GM21447 (cell line): ENCODE data around the gene AGPS.
"Not testable (repeated sequence)": the region's sequence is repeated elsewhere in the genome, so short reads cannot be mapped to it uniquely, and the experiment has no call there.

Source experiments
- ATAC-seq: cut with Tn5 transposase; IDR thresholded peaks from one replicate; pipeline ENCODE4 v1.9.1; 2021; ENCODE audit not compliant: unreplicated experiment

AGPS gene

DNA sequence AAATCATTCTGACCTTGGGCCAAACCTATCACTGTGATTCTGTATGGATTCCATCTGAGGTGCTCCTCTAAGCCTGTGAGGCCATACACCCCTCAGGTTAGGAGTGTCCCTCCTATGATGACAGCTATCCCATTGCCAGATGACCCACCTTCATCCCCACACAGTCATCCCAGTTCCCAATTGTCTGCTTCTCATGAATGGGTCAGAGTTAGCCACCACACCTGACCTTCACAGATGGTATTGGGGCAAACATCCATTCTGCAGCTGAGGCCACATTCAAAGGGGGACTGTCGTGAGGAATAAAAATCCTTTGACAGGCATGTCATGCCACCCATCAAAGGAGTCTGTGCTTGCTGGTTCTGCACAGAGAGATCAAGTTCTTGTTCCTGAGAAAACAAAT is 155.2 kb downstream of the AGPS start:
- ATAC-seq = no peak

DNA sequence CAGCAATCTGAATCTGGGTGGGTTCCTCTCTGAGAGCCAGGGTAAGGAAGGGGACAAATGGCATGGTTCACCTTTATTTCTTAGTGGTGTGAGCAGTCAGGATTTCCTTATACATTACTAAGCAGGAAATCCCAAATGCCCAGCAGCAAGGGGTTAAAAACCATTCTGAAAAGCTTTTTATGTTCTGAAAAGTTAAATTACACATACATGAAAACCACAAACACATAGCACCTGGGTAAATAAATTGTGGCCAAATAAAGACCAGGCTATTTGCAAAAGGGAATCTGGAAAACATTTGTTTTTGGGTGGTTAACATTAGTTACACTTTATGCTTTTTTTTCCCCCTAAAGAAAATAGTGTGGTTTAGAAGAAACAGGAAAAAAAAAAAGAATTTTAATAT is 156.1 kb downstream of the AGPS start:
- no peak for ATAC-seq

DNA sequence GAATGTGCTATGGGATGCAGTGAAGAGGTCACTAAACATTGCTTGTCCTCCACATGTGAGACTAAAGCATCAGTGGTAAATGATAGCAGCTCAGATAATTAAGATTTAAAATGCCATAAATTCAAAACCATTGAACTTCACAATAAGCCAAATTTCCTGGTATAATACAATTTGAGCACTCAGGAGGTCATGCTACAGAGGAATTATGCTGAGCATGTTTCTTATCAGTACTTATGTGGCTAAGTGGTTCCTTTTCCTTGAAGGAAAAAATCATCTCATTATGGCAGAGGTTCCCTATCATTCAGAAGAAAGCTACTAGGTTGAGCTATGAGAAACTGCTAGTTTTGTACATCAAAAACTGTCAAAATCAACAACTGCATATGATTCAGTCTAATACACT is 156.6 kb downstream of the AGPS start:
- ATAC-seq = no peak

DNA sequence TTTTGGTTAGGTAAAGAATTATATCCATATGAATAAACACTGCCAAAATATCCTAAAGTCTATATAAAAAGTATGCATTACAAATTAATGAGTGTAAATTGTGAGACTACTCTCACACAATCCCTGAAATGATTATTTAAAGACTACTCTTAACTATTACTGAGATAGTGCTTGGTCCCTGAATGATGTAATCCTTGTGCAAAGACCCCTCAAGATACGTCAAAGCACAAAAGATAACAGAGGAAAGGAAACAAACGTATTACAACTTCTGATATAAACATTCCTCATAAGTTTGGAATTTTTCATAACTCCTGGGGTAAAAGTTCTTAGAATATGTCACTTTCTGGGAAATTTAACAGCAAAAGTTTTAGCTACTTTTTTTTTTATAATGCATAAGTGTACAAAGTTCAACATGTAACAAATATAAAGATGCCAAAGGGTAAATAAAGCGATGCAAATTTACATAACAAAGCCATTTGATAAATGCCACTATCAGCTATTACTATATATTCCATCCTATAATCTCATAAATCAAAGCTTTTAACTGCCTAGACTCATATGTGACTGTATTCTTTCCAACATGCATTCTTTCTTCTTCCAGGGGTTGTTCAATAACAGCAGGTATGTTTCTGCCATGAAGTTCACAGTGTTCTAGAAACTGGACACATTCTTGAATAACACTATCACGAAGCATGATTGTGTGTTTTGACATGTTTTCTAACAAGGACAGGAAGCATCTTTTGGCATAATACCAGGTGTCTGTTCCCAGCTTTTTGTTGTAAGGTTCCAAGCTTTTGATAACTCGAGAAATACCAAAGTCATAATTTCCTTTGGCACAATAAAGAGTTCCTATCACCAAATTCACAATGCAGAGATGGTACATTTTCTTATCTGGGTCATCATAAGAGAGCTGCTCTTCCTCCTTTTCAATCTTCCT is 158.0 kb downstream of the AGPS start:
- no peak for ATAC-seq

DNA sequence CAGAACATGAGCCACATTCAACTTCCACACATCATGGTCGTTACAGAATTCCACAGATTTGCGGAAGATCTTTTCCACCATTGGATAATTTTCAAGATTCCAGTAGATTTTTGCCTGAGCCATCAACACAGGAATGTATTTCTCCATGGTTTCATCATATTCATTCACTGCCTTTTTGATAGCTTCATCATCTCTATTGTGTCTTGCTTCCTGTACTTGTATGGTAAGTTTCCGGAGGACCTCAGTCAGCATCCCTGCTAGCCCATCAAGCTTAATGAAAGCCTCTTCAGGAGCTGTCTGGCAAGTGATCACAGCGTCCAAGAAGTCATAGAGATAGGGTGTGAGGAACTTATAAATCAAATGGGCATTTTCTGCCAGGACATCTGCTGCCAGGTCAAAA is 158.8 kb downstream of the AGPS start:
- not testable (repeated sequence) for ATAC-seq

DNA sequence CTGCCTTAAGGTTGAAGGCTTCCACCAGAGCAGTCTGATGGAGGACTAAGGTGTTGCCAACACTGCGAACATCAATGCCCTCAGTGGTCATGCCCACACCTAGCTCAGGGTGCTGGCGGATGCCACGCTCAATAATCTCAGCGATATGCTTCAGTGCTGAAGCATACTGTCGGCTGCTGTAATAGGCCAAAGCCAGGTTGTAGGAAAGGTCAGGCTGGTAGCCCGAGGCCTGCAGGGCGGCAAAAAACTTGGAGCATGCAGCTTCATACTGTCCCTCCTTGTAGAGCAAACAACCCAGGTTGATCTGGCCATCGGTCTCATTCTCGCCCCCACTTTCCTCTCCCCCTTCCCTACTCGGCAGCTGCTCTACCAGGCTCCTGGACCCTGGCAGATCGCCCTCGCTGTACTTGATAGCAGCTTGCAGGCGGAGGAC is 159.4 kb downstream of the AGPS start:
- ATAC-seq = no peak

DNA sequence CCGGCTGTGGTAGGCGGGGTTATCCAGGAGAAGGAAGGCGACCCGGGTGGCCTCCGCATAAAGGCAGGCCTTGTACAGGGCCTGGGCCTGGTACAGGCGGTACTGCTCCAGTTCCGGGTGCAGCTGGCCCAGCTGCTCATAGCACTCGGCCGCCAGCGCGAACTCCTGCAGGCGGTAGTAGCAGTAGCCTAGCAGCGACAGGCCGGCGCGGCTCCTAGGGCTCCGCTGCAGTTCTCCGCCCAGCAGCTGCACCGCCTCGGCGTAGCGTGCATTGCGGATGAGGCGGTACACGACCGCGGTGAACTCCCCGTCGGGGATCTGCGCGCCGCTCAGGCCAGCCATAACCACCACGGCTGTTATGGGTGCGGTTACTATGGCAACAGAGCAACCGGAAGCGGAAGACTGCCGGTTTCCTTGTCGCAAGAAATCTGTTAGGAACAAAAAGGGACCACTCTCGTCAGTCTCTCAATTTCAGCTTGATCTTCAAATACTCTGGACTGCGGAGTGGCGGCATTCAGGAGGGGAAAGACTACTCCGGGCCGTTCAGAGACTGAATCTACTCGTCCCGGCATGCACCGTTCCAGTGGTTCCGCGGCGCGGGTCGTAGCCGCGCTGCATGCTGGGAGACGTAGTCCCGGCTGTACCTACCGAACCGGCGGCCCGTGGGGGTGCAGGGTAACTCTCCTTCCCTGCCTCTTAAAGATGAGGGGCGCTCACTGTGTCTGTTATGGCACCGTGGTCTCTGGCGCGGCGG is 160.0 kb downstream of the AGPS start:
- ATAC-seq = peak; percentile 94

DNA sequence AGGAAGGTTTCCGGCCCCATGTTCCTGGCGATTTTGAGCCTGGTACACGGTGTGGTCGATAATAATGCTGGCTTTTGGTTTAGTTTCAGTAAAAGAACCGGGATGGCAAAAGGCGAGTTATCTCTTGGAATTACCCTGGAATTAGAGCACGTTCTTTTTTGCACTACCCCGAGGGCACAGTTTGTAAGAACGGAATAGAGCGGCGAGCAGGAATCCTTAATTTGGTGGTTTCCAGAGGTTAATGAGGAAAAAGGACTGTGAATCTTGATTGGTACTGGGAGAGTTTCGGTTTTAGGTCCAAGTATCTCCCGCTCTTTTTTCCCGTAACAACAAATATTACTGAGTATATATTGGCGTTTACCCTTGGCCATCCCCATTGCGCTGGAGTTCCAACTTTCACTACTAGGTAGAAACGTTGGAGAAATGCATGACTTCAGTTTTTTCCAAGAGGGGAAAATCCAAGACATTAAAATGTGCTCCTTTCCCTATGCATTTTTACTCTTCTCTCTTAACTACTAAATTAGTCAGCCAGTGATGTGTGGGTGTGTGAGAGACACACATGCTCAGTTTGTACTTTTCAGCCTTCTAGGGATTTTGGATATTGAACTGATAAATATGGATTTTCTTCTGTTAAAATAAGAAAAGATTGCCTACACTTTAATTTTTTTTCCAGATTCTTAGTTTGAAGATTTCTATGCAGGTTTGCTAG is 160.8 kb downstream of the AGPS start:
- no peak for ATAC-seq

DNA sequence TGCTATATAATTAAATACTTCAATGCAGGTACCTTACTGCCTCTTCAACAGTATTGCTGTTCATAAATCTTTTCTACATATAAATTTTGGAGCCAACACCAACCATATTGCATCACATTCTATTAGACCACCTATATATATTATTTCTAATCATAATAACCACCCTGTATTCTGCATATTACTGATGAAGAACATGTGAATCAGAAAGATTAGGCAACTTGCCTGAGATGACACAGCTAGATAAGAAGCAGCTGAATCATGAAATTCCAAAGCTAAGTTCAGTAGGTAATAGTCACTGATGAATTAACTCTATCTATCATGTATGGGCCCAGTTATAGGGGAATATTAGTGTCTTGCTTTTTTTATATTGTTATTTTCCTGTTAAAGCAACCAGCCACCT is 161.8 kb downstream of the AGPS start:
- ATAC-seq = no peak

DNA sequence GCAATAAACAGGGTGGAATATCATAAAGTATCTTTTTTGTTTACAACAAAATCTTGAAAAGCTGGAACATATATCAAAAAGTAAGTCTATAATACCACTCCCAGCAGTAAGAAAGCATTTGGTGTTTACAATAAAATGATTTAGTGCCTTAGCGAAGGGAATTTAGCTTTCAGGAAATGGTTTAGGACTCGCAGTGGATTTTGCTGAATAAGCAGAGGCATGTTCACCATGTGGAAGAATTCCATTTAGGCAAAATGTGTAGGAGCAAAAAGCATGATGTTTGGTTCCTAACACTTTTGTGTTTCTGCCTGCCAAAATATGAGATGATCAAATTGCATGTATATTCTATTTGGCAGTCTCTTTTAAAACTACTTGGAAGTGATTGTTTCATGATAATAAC is 163.6 kb downstream of the AGPS start:
- no peak for ATAC-seq

DNA sequence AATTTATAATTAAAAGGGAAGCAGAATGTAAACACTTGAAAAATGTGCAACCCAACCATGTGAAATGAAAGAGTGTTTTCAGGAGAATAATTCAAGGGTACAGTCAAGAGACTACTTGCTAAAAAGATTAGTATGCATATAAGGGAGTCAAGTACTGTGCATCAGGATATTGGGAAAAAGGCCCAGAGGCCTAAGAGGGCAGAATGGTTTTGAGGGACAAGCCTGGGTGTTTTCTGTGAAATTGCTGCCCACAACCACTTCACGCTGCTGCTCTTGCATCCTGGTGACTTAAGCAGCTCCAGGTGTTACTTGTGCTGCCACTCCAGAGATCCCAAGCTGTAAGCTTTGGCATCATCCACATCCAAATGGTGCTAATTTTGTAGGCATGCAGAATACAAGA is 165.2 kb downstream of the AGPS start:
- no peak for ATAC-seq

DNA sequence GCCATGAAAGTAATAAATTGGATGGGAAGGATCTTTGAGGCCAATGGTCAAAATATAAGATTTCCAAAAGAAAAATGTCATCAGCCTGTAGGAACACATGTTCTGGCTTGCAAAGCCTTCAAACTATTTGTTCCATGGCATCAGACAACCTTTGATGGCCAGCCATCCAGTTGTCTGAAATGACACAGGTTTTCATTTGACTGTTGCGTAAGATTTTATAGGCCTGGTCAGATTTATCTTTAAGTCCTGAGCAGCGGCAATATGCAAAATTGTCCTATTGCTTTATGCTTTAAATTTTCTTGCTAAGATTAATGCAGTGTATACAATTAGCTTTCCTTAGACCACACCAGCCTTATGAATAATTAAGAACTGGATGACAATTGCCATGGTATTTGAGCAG is 167.1 kb downstream of the AGPS start:
- no peak for ATAC-seq

DNA sequence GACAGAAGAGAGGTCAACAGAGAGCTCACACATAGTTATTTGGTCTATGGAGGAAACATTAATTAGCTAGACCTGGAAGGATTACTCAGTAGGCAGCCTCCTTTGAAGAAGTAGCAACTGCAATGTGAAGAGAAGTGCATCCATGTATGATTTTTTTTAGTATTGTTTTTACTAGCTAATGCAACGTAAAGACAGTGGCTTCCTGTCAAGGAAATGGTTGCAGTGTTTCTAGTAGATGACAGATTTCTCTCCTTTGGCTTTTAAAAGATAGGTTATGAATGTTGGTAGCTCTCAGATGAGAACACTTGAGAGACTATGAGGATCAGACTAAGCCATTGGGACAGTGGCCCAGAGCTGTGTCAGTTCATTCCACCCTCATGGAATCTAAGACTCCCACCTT is 175.8 kb downstream of the AGPS start:
- ATAC-seq = no peak

DNA sequence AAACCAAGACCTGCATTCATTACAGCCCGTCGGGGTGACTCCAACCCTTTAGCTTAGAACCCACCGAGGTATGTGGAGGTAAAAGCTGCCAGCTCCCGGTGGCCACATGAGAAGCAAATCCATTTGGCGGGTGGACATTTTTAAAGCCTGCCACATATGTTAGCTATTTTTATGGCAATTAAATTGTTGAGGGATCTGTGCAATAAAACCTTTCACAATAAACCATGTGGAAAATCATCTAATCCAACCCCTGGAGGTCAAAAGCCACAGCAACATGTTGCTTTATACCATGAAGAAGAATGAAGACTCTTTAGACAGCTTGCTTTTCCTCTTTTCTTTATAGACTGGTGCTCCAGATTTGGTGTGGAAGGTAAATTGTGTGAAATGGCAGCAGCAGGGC is 176.3 kb downstream of the AGPS start:
- ATAC-seq = no peak

DNA sequence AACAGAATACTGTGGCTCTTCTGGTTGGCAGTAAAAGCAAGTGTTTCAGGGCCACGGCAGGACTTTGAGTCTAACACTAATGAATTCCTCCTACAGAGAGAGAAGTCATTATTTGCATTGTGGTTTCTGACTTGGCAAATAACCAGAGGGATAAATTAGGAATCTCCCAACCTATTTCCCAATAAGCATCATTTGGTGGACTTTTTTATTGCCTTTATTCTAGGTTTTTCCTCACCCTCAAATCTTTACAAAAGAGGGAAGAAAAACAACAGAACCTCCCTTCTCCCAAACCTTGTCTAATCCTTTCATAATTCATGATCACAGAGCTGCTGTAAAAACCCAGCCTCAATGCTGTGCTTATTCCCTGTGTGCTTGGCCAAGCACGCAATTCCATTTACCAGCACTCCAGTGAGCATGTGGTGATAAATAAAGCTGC is 179.7 kb downstream of the AGPS start:
- ATAC-seq = no peak

DNA sequence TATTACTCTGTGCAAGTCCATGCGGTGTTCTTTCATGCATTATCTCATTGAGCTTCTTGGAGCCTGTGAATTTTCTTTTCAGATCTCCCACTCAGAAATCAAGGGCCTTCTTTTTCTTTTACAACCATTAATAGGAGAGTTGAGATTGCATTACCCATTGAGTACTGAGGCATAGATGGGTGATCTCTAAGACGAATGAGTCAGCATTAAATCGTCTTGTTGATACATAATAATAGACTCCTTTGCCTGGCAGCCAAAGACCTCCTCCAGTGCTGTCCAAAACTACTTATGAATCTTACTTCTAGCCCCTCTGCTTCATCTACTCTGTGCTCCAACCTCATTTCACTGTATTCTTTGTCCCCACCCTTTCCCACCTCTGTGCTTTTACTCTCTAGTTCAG is 180.5 kb downstream of the AGPS start:
- ATAC-seq = no peak

DNA sequence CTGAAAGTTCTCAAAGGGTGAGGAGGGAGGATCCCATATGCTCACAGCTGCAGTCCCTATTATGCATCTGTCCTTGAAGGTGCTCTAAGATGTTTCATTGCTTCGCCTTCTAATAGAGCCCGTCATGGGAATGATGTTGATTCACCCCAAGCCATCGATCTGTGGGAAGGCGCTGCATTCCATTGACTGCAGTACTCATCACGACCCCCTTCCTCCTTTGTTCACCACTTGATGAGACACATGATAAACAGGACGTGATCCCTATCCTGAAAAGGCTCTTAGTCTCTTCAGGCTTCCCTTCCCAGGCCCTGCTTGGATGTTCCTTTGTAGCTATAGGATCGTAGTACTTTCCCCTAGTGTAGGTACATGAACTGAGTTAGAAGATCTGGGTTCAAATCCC is 181.8 kb downstream of the AGPS start:
- ATAC-seq = no peak

DNA sequence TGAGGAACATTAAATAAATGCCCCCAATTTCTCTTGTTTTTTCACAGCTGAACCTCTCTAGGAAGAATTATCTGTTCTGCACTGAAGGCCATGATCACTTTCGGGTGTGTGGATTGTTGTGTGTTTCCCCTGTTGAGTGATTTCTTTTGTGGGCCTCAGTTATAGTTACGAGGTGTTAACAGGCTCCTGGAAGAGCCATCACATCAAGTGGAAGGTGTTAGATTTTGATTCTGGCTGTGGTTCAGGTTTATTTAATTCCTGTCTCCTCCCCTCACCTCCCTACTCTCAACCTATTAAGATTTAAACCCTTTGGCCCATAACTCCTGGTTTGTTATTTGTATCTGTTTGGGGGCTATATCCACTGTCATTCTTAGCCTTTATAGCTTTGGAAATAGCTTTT is 182.8 kb downstream of the AGPS start:
- no peak for ATAC-seq

DNA sequence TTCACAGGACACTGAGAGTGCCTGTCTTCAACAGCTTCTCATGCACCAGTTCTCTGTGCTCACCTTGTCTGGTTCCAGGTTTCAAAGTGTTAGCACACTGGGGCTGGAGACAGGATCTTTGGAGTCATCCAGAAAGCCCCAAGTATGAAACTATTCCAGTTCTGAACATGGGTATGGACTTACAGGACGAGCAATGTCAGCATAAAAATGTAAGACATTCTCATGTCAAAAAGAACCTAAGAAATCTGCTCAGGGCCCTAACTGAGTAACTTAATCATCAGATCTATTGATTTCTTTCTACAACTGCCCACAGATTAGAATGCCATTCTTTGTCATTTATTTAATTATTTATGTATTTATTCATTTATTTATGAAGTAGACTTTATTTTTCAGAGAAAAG is 184.5 kb downstream of the AGPS start:
- no peak for ATAC-seq

DNA sequence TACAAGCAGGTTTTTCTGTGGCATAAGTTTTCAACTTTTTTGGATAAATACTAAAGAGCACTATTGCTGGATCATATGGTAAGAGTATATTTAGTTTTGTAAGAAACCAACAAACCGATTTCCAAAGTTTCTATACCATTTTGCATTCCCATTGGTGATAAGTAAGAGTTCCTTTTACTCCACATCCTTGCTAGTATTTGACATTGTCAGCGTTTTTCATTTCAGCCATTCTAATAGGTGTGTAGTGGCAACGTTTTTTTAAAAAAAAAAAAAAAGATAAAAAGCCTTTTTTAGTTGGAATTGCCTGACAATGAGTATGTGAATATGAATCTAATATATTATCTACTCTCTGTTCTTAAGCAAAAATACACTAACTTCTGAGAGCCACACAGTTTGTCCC is 185.9 kb downstream of the AGPS start:
- no peak for ATAC-seq

DNA sequence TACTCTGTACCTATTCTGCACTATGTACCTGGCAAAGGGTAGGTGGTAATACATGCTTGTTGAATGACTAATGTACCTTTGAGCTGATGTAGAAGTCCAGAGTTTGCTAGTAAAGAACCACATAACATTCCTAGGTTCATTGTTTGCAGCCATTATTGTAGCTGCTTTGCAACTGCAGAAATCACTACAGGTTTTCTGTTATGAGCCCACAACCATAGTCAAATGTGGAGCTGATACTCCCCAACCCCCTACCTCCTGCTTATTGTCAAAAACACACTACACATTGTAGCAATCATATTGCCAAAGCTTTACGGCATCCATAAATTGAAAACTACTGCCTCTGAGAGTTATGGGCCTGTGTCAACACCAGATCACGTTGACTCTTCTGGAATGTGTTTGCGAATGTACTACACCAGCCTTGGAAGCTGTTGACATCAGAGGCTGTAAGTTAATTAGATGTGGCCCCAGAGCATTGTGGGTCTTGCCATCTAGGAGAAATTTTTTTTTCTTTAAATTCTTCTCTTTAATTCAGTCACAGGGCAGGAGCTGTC is 187.0 kb downstream of the AGPS start:
- no peak for ATAC-seq
